H1 (cell line): ENCODE data around the gene DCDC1. TPM values are rescaled to one million over a fixed set of nuclear protein-coding genes. Genes with fewer than 3 reads are reported as not detected.

Experiments
- CTCF ChIA-PET: fragments of 300-600 bp; sonication (Branson Sonifier 250); formaldehyde crosslinking; loops from one replicate; lab custom pipeline; 2021; ENCODE audit not compliant: partially characterized antibody; lab: Charles Lee
- POLR2A ChIA-PET: fragments of 300-600 bp; sonication (Branson Sonifier 250); formaldehyde crosslinking; loops from one replicate; lab custom pipeline; 2021; ENCODE audit warnings: inconsistent platforms; ENCODE audit not compliant: partially characterized antibody; lab: Charles Lee
- DNase-seq, 2 experiments: peaks; one replicate each; pipeline versions ENCODE4 v3.0.0 to v3.0.0-alpha.2; 2010 to 2022; ENCODE audit warnings: low spot score in 2 of 2, low read depth in 1 of 2, mixed read lengths in 1 of 2
- FAIRE-seq: peaks from 2 replicates; lab custom pipeline; 2011; peaks lifted over from hg19 to GRCh38; lab: Jason Lieb, UNC
- H2AFZ ChIP-seq: 2 replicates; pipeline ENCODE4 v1.8.1; 2012; ENCODE audit warnings: low read length, inconsistent platforms
- H2AK5ac ChIP-seq: 2 replicates; pipeline ENCODE4 v1.6.1; 2013; ENCODE audit warnings: low read depth, low read length
- H2BK120ac ChIP-seq: replicated peaks from 2 replicates; pipeline ENCODE3; 2013; ENCODE audit warnings: low read depth, low read length, inconsistent platforms
- H2BK12ac ChIP-seq: 2 replicates; pipeline ENCODE4 v1.6.1; 2013; ENCODE audit warnings: low read depth, low read length
- H2BK15ac ChIP-seq: 2 replicates; pipeline ENCODE4 v1.6.1; 2013; ENCODE audit warnings: low read length
- H2BK20ac ChIP-seq: 2 replicates; pipeline ENCODE4 v1.6.1; 2013; ENCODE audit warnings: low read length
- H2BK5ac ChIP-seq: 2 replicates; pipeline ENCODE4 v1.6.1; 2013; ENCODE audit warnings: low read depth, low read length
- H3K14ac ChIP-seq: 2 replicates; pipeline ENCODE4 v1.6.1; 2013; ENCODE audit warnings: inconsistent platforms; ENCODE audit not compliant: insufficient read length
- H3K18ac ChIP-seq: 2 replicates; pipeline ENCODE4 v1.6.1; 2013; ENCODE audit warnings: low read length; ENCODE audit errors: extremely low read depth
- H3K23ac ChIP-seq: 2 replicates; pipeline ENCODE4 v1.6.1; 2013; ENCODE audit warnings: inconsistent platforms; ENCODE audit not compliant: insufficient read length
- H3K23me2 ChIP-seq: 2 replicates; pipeline ENCODE4 v1.6.1; 2013; ENCODE audit warnings: low read depth, low read length
- H3K27ac ChIP-seq: 2 replicates; pipeline ENCODE4 v1.6.1; 2011; ENCODE audit warnings: low read depth, low read length, inconsistent platforms
- H3K27me3 ChIP-seq, 4 experiments: replicated peaks in 1 of 4; 1 replicate in 1 of 4; 2 replicates in 3 of 4; pipeline versions ENCODE4 v1.6.1 to v1.8.1; 2011 to 2013; ENCODE audit warnings: low read length in 3 of 4, mild to moderate bottlenecking in 3 of 4, inconsistent platforms in 2 of 4, mixed read lengths in 2 of 4, moderate library complexity in 1 of 4; ENCODE audit not compliant: control insufficient read depth in 3 of 4, insufficient read depth in 3 of 4; ENCODE audit errors: extremely low read depth in 1 of 4
- H3K36me3 ChIP-seq, 4 experiments: 2 replicates each; pipeline versions ENCODE4 v1.6.1 to v1.8.1; 2011 to 2013; ENCODE audit warnings: mild to moderate bottlenecking in 4 of 4, low read length in 3 of 4, moderate library complexity in 2 of 4, control low read depth in 1 of 4, inconsistent platforms in 1 of 4; ENCODE audit not compliant: insufficient read depth in 4 of 4, control insufficient read depth in 2 of 4
- H3K4ac ChIP-seq: replicated peaks from 2 replicates; pipeline ENCODE3; 2013; ENCODE audit warnings: low read length, low read depth, mixed read lengths, inconsistent platforms; ENCODE audit not compliant: insufficient read length
- H3K4me1 ChIP-seq, 4 experiments: replicated peaks in 1 of 4; 1 replicate in 1 of 4; 2 replicates in 3 of 4; pipeline versions ENCODE4 v1.6.1 to v1.8.1; 2011 to 2013; ENCODE audit warnings: low read length in 3 of 4, inconsistent platforms in 2 of 4, mixed read lengths in 1 of 4; ENCODE audit not compliant: insufficient read depth in 4 of 4, control insufficient read depth in 3 of 4
- H3K4me2 ChIP-seq, 2 experiments: 2 replicates each; pipeline versions ENCODE4 v1.6.1 to v1.8.1; 2011 to 2013; ENCODE audit warnings: low read depth in 2 of 2, low read length in 2 of 2, control low read depth in 1 of 2, inconsistent platforms in 1 of 2, mild to moderate bottlenecking in 1 of 2; ENCODE audit not compliant: insufficient read depth in 1 of 2
- H3K4me3 ChIP-seq, 4 experiments: fragments of 200-600, 300-600 bp in 1 of 4; sonication (generic), shearing (Covaris generic), sonication (Bioruptor Twin) in 1 of 4; 2 replicates each; pipeline versions ENCODE4 v1.5.1 to v1.8.1; 2011 to 2016; ENCODE audit warnings: low read length in 4 of 4, low read depth in 3 of 4, control low read depth in 2 of 4, inconsistent platforms in 2 of 4, mild to moderate bottlenecking in 2 of 4, mixed read lengths in 1 of 4, moderate library complexity in 1 of 4; ENCODE audit not compliant: insufficient read depth in 2 of 4; ENCODE audit errors: extremely low read depth in 1 of 4
- H3K56ac ChIP-seq: replicated peaks from 2 replicates; pipeline ENCODE3; 2013; ENCODE audit warnings: low read depth, mild to moderate bottlenecking, mixed read lengths, low read length, inconsistent platforms; ENCODE audit not compliant: insufficient read length
- H3K79me1 ChIP-seq: 2 replicates; pipeline ENCODE4 v1.6.1; 2013; ENCODE audit warnings: low read depth, low read length, control low read depth
- H3K79me2 ChIP-seq, 2 experiments: 2 replicates each; pipeline versions ENCODE4 v1.6.1 to v1.8.1; 2012 to 2013; ENCODE audit warnings: low read length in 2 of 2, mild to moderate bottlenecking in 2 of 2, inconsistent platforms in 1 of 2; ENCODE audit not compliant: insufficient read depth in 2 of 2, control insufficient read depth in 1 of 2
- H3K9ac ChIP-seq, 4 experiments: replicated peaks in 1 of 4; 1 replicate in 1 of 4; 2 replicates in 3 of 4; pipeline versions ENCODE4 v1.6.1 to v1.8.1; 2011 to 2013; ENCODE audit warnings: low read depth in 3 of 4, low read length in 3 of 4, control low read depth in 2 of 4, mild to moderate bottlenecking in 2 of 4, moderate library complexity in 2 of 4, inconsistent platforms in 1 of 4; ENCODE audit errors: extremely low read depth in 1 of 4
- H3K9me3 ChIP-seq, 2 experiments: 2 replicates each; pipeline versions ENCODE4 v1.6.1 to v1.8.1; 2012 to 2013; ENCODE audit warnings: mild to moderate bottlenecking in 2 of 2, moderate library complexity in 2 of 2, control low read depth in 1 of 2, inconsistent platforms in 1 of 2, low read depth in 1 of 2, low read length in 1 of 2, mixed read lengths in 1 of 2; ENCODE audit not compliant: insufficient read depth in 2 of 2
- H4K20me1 ChIP-seq, 2 experiments: replicated peaks in 1 of 2; 2 replicates each; pipeline versions ENCODE3 to v1.8.1; 2011 to 2013; ENCODE audit warnings: inconsistent platforms in 2 of 2, low read length in 2 of 2, mild to moderate bottlenecking in 1 of 2; ENCODE audit not compliant: insufficient read depth in 2 of 2, control insufficient read depth in 1 of 2
- H4K5ac ChIP-seq: 2 replicates; pipeline ENCODE4 v1.6.1; 2013; ENCODE audit warnings: low read length, low read depth, mixed read lengths, inconsistent platforms; ENCODE audit not compliant: insufficient read length
- H4K8ac ChIP-seq: 2 replicates; pipeline ENCODE4 v1.8.0; 2013; ENCODE audit warnings: mild to moderate bottlenecking, moderate library complexity, low read length, inconsistent platforms; ENCODE audit not compliant: insufficient read depth; ENCODE audit errors: extremely low read depth
- H4K91ac ChIP-seq: replicated peaks from 2 replicates; pipeline ENCODE3; 2013; ENCODE audit warnings: low read length, mixed read lengths, inconsistent platforms; ENCODE audit not compliant: insufficient read length
- BCL11A ChIP-seq, 2 experiments: IDR thresholded peaks; one replicate each; pipeline ENCODE4 v1.6.1; 2011; ENCODE audit warnings: low read depth in 2 of 2, low read length in 2 of 2, mild to moderate bottlenecking in 2 of 2
- CBX5 ChIP-seq: fragments of 300-800, 300-1000 bp; sonication (generic); IDR thresholded peaks from 2 replicates; pipeline ENCODE4 v1.7.1; 2016; ENCODE audit warnings: antibody characterized with exemption, low read length, low read depth
- CBX8 ChIP-seq: fragments of 300-800, 300-1000 bp; sonication (generic); IDR thresholded peaks from 2 replicates; pipeline ENCODE4 v1.7.1; 2016; ENCODE audit warnings: low read depth, low read length, borderline replicate concordance
- CREB1 ChIP-seq: IDR thresholded peaks from 2 replicates; pipeline ENCODE4 v1.6.1; 2012; ENCODE audit warnings: inconsistent platforms
- EGR1 ChIP-seq: IDR thresholded peaks from 2 replicates; pipeline ENCODE4 v1.6.1; 2011; ENCODE audit warnings: low read depth, low read length, borderline replicate concordance
- POLR2AphosphoS5 ChIP-seq: IDR thresholded peaks from 2 replicates; pipeline ENCODE4 v1.6.1; 2011; ENCODE audit warnings: low read depth, low read length
- RBBP5 ChIP-seq: IDR thresholded peaks from 2 replicates; pipeline ENCODE4 v1.7.1; 2012; ENCODE audit warnings: low read depth, mild to moderate bottlenecking, inconsistent platforms, low read length, moderate library complexity, borderline replicate concordance
- RXRA ChIP-seq: IDR thresholded peaks from 2 replicates; pipeline ENCODE4 v1.6.1; 2011; ENCODE audit warnings: low read depth, mild to moderate bottlenecking, low read length, moderate library complexity; ENCODE audit not compliant: insufficient read depth
- SAP30 ChIP-seq: fragments of 300-600 bp; sonication (generic); IDR thresholded peaks from 2 replicates; pipeline ENCODE4 v1.7.1; 2012; ENCODE audit warnings: low read length, moderate library complexity, mild to moderate bottlenecking, inconsistent platforms; ENCODE audit not compliant: insufficient read depth, insufficient replicate concordance
- SP2 ChIP-seq: IDR thresholded peaks from 2 replicates; pipeline ENCODE4 v1.6.1; 2012; ENCODE audit warnings: mild to moderate bottlenecking, low read length, inconsistent platforms
- TCF12 ChIP-seq: IDR thresholded peaks from 2 replicates; pipeline ENCODE4 v1.6.1; 2011; ENCODE audit warnings: low read depth, mild to moderate bottlenecking, low read length
- WGBS, 2 experiments: shearing (Covaris generic) in 1 of 2; methylation state at CpG; one replicate each; pipeline versions ENCODE4 v1.1.6 to v1.1.7; 2013 to 2015; ENCODE audit warnings: low lambda C conversion rate in 2 of 2, mixed read lengths in 2 of 2, inconsistent platforms in 1 of 2, low coverage in 1 of 2, missing lambda C conversion rate in 1 of 2; ENCODE audit not compliant: insufficient replicate concordance in 2 of 2, insufficient coverage in 1 of 2, insufficient read length in 1 of 2; ENCODE audit errors: extremely low coverage in 1 of 2, missing lambda C conversion rate in 1 of 2; 5-methylcytosine and 5-hydroxymethylcytosine counted together
- polyA plus RNA-seq, 7 experiments: library from polyadenylated mRNA; depleted of rRNA in 3 of 7; stranded (reverse) in 5 of 7; unstranded in 2 of 7; fragments of >200 nt in 5 of 7; fragments of 200-250 nt in 2 of 7; gene quantifications; 1 replicate in 5 of 7; 2 replicates in 1 of 7; 4 replicates in 1 of 7; pipeline versions ENCODE4 v1.2.1 to v1.2.3, GENCODE V29; 2011 to 2013; ENCODE audit warnings: missing spikeins in 2 of 7, mixed read lengths in 2 of 7
- total RNA-seq: library from RNA; stranded (reverse); fragmentation: NEBNext Ultra II Directional; extraction: Animal tissue kit (Norgen Biotek cat#: 25700); gene quantifications from 2 replicates; pipeline ENCODE4 v1.2.1, GENCODE V29; 2021
- TF ChIP-seq, protein P1 (sequence below): IDR thresholded peaks from 2 replicates; pipeline ENCODE4 v1.6.1; 2012; ENCODE audit warnings: low read length, inconsistent platforms
- TF ChIP-seq, protein P2 (sequence below): IDR thresholded peaks from 2 replicates; pipeline ENCODE4 v1.6.1; 2012; ENCODE audit warnings: inconsistent platforms

DCDC1 gene
- total and polyA plus RNA-seq, 2 of the 8 experiments (the other 6 are each of a cell fraction or from before 2014, with no cell fraction given) = 0.15 to 0.56 TPM

DNA sequence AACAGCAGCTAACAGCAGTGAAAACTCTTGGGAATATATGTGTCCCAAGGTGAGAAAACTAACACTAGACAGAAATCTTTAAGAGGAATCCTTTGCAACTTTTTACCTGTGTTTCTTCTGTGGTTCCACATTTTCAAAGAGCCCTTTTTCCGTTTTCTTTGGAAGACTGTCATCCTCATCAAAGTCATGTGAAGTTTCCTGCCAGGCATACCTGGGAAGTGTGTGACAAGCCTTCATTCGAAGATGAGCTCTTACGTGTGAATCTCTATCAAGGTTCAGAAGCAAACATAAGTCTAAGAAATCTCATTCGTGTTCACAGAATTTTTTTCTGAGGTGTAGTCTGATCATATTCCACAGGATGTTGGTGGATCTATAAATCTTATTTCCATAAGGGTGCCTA, 452.8 kb downstream of the DCDC1 start:
- Histone ChIP-seq H2BK12ac (no peak overlapping the region), H3K56ac (no peak overlapping the region), H3K27me3 (no peaks in the 10 kb centered on the region), H3K14ac (no peak overlapping the region), H3K36me3 (no peaks in the 10 kb centered on the region), H2BK5ac (no peak overlapping the region), H3K23ac (no peak overlapping the region), H3K9ac (no peak overlapping the region), H3K23me2 (no peaks in the 10 kb centered on the region), H4K91ac (no peak overlapping the region), H3K4ac (no peak overlapping the region), H3K9me3 (no peaks in the 10 kb centered on the region), H4K20me1 (no peaks in the 10 kb centered on the region), H3K79me2 (no peaks in the 10 kb centered on the region), H4K8ac (no peak overlapping the region), H4K5ac (no peak overlapping the region), H2BK20ac (no peak overlapping the region), H2BK15ac (no peak overlapping the region), H2BK120ac (no peak overlapping the region), H3K4me3 (no peak overlapping the region), H3K4me2 (no peak overlapping the region), H2AK5ac (no peak overlapping the region), H3K18ac (no peak overlapping the region), H3K4me1 (no peaks in the 10 kb centered on the region; a peak in 1 of 7 replicates), H3K27ac (no peak overlapping the region), H2AFZ (no peak overlapping the region), H3K79me1 (no peaks in the 10 kb centered on the region)
- 87% methylated on average over 4 of the region's 4 CpGs; no CpG with 5 or more reads in 1 of the 2 experiments for WGBS, 2 experiments
- ChIA-PET CTCF (interaction anchor here (0.7 to 3.3 kb wide), 8 partner anchors 9 to 681 kb away, joined by 3 to 16 read pairs (median 4); no protein-coding TSS in a partner anchor), POLR2A (interaction anchor here (1.1 kb wide), 1 partner anchor 594 kb away, joined by 3 read pairs; the partner anchor contains the start of gene ARL14EP)
- TF ChIP-seq POLR2AphosphoS5 = no peak
- no peak for TF ChIP-seq SAP30
- TF ChIP-seq, protein P1, sequence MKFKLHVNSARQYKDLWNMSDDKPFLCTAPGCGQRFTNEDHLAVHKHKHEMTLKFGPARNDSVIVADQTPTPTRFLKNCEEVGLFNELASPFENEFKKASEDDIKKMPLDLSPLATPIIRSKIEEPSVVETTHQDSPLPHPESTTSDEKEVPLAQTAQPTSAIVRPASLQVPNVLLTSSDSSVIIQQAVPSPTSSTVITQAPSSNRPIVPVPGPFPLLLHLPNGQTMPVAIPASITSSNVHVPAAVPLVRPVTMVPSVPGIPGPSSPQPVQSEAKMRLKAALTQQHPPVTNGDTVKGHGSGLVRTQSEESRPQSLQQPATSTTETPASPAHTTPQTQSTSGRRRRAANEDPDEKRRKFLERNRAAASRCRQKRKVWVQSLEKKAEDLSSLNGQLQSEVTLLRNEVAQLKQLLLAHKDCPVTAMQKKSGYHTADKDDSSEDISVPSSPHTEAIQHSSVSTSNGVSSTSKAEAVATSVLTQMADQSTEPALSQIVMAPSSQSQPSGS = no peak
- TF ChIP-seq BCL11A (IDR thresholded peaks at IDR 0.05; ENCODE audit: low read depth in 2 of 2, low read length in 2 of 2) = no peak
- no peak for TF ChIP-seq EGR1
- TF ChIP-seq CBX8 = no peak
- TF ChIP-seq CREB1 = no peak
- no peak for TF ChIP-seq SP2
- TF ChIP-seq RBBP5 = no peak
- no peak for TF ChIP-seq RXRA
- TF ChIP-seq TCF12 = no peak
- TF ChIP-seq, protein P2, sequence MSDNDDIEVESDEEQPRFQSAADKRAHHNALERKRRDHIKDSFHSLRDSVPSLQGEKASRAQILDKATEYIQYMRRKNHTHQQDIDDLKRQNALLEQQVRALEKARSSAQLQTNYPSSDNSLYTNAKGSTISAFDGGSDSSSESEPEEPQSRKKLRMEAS = no peak
- no peak for TF ChIP-seq CBX5
- FAIRE-seq (no peak), DNase-seq (no peak)
